Midbrain (tissue), 1 donor: ENCODE results near the gene ARHGAP42.
"Not testable (repeated sequence)": the region's sequence is repeated elsewhere in the genome, so short reads cannot be mapped to it uniquely, and the experiment has no call there.

Experiments
- DNase-seq: peaks from one replicate; lab custom pipeline; 2025; lab: John Stamatoyannopoulos, UW

The ARHGAP42 gene

DNA sequence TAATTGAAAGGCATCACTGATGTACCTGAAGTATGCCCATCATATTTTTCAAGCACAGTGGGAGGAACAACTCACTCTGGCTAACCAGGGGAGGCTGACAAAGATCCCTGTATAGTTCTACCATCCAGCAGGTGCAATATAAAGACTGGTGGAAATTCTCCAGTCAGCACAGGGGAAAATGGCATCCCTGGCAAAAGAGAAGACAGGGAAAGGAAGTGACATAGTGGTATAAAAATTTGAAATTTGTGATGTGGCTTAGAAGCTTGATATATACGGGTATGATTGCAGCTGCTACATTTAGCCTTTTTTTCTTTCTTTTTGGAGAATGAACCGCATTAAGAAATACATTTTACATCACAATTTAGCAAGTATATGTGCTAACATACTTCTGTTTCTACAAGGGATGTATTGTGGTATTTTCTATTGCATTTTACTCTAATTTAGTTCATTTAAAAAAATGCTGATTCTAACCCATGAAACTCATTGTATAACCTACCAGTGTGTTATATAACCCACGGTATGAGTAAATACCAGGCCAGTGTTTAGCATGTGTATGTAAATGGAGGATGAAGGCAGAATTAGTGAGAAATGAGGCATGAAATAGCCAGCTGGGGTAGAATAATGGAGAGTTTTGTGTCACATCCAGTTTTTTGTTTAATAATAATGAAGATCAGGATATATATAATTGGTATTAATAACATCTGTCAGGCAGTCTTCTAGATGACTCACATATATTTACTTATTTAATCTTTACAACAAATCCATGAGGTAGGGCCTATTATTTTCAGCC lies 186.1 kb downstream of the ARHGAP42 start:
- DNase-seq: no peak

DNA sequence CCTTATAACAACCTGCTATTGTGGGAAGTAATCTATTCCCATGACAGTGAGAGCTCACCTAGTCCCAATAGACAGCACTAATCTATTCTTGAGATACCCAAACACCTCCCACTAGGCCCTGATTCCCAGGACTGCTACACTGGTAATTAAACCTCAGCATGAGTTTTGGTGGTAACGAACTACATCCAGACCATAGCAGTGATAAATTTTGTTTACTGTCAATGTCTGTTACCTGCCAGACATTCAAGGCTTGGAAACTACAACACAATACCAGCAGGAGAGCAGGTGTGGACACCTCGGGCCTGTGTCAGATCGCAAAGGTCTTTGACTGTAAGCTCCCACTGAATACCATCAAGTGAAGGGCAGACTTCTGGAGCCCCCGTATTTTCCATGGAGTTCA lies 187.1 kb downstream of the ARHGAP42 start:
- no peak for DNase-seq

DNA sequence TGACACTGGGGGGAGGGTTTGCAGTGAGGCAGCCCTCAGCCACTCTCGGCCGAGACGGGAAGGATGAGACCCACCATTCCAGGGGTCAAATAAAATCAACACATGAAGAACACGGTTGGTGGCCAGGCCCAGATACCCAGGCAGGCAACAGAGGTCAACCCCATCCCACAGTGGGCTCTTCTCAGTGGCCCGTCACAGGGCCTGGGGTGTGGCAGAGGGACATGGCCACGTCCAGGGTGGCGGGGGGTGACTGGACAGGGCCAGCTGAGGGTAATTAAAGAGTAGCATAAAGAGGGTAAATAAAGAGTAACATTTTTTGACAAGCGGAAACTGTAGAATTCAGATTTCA lies 188.4 kb downstream of the ARHGAP42 start:
- DNase-seq: no peak

DNA sequence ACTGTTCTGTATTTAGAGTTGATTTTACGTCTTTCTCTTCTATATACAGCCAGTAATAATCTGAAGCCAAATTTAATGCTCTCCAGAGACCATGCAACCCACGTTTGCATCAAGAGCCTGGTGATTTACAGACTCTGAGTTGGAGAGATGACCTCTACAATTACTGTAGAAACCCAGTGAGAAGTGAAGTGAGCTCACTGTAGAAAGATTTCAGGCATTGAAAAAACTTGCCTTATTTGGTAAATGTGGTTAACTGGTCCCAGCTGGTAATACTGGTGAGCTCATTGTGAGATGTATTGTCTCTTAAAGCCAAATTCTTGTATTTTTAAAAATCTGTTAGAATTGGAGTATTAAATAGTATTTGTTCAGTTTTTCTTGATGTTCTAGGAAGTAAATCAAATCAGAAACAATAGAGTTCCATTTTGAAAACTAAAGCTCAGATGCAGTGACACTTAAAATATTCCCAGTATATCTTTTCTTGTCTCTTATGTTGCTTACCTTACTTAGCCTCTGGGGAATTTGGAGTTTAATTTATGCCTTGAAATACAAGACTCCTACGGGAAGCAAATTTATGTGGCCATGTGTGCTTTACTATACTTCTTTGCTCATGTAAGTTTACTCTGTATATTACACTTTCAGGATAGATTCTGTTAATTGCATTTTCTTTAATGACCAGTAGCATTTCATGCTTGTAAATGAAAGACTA lies 189.9 kb downstream of the ARHGAP42 start:
- DNase-seq: no peak

DNA sequence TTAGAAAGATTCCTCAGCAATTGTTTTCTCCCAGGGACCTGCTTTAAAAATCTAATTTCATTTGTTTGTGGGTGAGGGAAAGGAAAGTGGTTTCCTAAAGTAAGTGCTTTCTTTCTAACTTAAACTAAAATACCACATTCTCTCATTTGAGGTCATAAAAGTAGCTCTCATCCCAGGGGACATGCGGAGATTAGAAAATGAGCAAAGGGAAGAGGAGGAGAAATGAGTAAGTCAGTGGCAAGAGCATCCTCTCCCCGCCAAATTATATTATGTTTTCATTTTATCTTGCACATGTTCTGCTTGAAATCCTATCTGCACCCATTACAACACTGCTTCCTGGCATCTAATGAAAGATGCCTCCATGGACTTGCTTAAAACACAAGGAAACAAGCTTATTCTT lies 191.4 kb downstream of the ARHGAP42 start:
- no peak for DNase-seq

DNA sequence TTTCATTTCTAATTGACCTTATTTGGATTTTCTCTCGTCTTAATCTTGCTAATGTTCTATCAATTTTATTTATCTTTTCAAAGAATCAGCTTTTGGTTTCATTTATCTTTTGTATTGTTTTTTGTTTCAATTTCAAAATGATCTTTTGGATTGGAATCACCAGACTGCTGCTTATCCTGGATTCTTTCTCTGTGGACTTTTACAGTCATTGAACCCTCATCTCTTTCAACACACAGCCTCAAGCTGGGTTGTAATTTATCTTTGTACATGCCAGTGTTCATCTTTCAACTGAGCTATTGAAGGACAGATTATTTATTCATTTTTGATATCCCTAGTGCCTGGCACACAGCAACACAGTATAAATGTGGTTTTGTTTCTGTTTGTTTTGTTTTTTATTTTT lies 195.9 kb downstream of the ARHGAP42 start:
- no peak for DNase-seq

DNA sequence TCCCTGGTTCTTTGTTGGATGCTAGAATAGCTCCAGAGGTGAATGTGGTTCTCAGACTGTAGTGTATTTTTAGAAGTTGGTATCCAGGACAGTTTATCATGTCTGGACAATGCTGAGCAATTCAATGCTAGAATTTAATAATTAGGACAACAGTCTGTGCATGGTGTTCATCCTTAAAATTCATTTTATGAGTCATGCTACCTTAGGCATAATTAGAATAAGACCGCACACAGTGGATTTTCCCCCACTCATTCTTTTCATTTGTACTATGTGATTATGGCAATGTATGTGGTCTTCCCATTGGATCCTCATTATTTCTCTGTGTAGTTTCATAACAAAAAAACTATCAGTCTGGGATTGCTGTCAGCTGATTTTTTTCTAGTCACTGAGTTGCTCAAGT lies 196.7 kb downstream of the ARHGAP42 start:
- no peak for DNase-seq

DNA sequence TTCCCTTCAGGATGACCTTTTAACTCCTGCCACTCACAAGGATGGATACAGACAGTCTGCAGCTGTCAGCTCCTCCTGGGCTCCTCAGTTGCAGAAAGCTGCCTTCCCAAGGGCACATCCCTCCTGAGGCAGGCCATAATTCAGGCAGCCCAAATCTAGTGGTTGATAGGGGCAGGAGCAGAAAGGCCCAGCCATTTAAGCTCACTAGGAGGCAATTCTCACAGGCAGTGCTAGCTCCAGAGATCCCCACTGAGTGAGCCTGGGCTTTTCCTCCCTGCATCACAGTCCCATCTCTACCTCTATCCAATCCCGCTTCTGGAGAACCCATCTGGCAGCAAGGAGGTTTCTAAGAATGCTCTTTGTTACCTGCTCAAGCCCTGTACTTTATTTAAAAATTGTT lies 200.6 kb downstream of the ARHGAP42 start:
- no peak for DNase-seq

DNA sequence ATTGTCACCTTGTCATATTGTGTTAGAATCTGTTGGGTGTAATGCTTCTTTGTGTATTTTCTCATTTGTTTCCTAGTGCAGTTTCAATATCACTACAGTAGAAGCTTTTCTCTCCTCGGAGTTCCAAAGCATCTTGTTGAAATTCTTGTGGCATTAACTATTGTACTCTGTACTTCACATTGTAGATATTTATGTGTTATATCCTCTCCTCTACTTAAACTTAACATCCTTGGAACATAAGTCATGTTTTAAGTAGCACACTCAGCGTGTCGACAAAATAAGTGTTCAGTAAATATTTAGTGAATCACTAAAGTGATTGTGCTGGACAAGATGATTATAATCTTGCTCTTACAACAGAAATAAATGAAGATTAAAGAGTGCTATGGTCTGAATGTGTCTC lies 201.7 kb downstream of the ARHGAP42 start:
- DNase-seq: no peak

DNA sequence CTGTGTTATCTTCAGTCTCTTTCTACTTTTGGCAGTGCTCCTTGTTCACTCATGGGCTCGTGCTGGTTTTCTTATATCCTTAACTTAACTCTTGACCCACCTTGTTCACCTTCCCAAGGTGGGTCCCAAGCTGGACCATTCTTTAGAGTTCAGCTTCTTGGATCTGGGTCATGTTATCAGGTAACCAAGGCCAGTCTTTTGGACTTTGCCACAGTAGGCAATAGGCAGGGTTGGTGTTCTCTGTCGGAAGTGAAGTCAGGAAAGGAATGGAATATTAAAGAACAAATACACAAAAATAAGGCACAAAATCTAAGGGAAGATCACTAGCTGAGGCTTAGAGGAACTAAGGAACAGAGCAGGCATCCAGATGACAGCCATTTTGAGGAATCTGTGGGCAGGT lies 202.7 kb downstream of the ARHGAP42 start:
- no peak for DNase-seq

DNA sequence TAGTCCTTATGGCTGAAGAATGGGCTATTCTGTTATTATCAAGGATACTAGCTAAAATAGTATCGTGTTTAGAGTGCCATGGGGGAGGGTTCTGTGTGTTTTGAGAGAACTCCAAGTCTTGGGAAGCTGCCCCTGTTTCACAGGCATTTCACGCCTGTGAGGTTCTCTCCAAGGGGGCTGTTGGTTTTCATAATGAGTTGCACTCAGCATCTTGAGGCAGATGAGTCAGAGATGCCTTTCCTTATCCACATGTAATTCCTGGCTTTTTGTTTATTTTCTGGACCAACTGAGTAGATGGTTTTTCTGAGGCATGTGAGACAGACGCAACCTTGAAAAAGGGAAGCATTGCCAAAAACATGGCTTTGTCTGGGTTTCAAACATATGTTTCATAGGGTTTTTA lies 203.7 kb downstream of the ARHGAP42 start:
- no peak for DNase-seq

DNA sequence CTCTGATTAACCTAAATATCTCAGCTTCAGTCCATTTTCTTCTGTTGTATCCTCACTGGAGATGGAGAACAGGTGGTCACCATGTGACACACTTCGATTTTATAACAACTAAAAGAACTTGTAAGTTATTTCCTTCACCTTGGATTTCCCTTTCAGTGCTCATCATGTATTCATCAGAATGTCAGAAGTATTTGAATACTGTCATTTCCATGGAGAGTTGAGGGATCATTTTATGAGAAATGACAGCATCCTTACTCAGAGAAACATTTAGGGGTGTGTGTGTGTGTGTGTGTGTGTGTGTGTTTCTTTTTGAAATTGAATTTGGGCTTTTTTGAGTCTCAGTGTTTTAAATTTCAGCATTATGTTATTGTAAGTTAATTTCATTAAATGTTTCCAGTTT lies 205.8 kb downstream of the ARHGAP42 start:
- DNase-seq: no peak

DNA sequence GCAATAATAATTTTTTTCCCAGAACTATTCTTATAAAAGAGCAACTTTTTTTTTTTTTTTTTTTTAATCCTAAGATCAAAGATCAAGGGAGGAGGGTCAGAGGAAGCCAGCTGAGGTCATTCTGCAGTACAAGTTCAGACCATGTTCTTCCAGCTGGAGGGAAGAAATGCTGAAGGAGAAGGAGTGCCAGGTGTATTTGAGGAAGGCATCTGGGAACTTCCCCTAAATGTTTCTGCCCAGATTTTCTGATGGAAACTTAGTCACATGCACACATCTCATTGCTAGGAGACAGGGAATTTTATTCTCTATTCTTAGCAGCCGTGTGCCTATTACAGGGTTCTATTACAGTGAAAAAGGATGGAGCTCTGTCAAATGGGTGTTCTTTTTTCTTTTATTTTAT lies 208.4 kb downstream of the ARHGAP42 start:
- DNase-seq: no peak

DNA sequence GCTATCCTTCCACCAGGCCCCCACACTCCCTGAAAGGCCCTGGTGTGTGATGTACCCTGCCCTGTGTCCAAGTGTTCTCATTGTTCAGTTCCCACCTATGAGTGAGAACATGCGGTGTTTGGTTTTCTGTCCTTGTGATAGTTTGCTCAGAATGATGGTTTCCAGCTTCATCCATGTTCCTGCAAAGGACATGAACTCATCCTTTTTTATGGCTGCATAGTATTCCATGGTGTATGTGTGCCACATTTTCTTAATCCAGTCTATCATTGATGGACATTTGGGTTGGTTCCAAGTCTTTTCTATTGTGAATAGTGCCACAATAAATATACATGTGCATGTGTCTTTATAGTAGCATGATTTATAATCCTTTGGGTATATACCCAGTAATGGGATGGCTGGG lies 208.9 kb downstream of the ARHGAP42 start:
- not testable (repeated sequence) for DNase-seq

DNA sequence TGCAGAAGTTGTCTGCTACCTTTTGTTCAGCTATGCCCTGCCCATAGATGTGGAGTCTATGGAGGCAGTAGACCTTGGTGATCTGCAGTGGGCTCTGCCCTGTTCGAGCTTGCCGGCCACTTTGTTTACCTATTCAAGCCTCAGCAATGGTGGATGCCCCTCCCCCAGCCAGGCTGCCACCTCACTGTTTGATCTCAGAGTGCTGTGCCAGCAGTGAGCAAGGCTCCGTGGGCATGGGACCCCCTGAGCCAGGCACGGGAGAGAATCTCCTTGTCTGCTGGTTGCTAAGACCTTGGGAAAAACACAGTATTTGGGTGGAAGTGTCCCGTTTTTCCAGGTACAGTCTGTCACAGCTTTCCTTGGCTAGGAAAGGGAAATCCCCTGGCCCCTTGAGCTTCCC lies 214.4 kb downstream of the ARHGAP42 start:
- DNase-seq: not testable (repeated sequence)

DNA sequence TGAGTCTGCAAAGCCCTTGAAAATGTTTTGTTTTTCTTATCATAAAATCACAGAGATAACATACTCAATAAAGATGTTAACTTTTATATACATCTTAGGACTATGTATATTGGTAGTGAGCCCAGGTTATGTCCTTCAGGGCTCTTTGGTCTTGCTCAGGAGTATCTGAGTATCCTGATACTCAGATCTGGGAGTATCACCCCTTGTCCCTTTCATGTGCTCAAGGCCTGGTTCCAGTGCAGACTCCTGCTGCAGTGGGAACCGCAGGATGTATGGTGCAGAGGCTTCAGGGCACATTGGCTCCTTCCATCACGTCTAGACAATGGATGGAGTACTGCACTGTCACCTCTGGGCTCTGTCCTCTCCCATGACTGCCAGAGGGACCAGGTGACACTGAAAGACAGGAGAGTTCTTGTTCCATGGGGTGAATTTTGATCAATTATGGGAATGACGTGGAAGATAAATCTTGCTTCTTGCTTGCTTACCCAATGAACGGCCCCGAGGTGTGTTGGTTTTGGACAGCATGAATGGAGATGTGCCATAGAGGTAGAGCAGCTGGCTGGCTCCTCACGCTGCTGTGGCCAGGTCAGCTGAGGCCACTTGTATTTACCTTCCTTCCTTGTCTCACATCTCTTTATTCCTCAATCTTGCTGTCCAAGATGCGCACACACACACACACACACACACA lies 215.5 kb downstream of the ARHGAP42 start:
- DNase-seq: no peak

DNA sequence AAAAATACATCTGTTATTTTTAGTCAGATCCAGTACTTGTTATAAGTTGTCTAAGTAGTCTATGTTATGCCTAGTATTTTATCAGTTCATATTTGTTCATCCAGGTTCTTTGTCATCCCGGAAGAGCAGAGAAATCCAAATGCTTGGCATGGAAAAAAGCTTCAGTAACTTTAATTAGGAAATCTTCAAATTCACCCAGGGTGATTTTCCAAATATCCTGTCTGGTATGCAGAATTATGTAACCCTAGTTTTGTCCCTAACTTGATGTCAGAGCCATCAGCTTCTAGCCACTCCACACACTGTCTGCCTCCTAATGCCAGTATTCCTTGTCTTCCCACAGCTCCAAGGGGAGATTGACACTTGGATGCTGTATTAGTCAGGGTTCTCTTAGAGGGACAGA lies 216.2 kb downstream of the ARHGAP42 start:
- DNase-seq: no peak

DNA sequence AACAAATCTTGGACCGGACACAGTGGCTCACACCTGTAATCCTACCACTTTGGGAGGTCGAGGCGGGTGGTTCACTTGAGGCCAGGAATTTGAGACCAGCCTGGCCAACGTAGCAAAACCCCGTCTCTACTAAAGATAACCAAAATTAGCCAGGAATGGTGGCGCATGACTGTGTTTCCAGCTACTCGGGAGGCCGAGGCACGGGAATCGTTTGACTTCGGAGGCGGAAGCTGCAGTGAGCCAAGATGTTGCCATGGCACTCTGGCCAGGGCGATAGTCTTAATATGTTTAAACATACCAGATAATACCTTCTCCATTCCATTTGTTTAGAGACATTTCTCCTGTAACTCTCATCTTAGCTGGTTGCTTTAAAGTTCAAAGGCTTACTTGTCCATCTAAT lies 218.6 kb downstream of the ARHGAP42 start:
- DNase-seq: no peak

DNA sequence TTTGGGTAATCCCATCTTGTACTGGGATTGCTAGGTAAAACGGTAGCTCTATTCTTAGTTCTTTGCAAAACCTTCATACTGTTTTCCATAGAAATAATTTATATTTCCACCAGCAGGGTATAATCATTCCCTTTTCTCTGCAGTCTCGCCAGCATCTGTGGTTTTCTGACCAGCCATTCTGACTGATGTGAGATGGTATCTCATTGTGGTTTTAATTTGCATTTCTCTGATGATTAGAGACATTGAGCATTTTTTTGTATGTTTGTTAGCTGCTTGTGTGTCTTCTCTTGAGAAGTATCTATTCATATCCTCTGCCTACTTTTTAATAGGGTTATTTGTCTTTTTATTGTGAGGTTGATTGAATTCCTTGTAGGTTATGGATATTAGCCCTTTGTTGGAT lies 221.7 kb downstream of the ARHGAP42 start:
- no peak for DNase-seq

DNA sequence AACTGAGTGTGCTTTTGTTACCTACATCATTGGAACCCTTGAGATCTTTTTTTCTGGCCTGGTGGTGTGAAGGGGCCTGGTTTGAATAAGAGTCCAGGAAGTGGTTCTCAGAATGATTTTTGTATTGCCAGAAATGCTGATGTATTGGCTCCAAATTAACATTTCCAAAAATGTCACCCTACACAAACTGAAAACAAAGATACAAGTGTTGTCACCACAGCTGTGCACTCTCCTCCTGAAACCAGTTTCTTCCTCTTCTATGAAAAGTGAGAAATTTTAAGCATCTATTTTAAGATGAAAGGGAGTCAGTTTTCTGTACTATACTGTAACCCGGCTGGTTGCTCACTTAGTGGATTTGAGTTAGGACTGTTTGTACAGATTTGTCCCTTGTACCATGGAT lies 223.7 kb downstream of the ARHGAP42 start:
- no peak for DNase-seq

DNA sequence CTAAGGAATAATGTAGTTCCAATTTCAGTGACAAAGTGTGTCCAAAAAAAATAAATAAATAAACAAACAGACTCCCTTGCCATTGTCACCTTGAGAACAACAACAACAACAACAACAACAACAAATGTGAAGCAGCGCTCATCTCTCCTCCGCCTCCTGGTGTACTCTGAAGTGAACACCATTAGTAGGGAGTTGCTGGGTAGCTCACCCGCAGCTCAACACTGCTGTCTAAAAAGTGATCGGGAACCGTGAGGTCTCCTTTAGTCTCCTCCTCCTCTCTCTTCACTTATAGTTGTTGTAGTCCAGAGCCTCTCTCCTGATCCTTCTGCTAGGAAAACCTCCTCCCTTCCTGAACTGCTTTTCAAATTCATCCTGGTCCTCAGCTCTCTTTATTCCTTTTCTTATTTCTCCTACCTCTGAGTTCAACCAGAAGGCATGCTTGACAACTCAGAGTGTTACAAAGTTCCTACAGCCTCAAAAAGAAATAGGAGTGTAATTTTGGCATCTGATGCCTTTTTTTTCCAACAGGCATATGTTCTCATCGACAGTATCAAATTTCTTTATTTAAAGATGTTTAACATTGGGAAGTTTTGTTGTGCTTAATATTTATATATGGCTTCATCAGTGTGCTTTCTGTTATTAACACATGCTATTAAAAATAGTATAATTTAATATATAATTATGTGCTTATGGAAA lies 227.5 kb downstream of the ARHGAP42 start:
- no peak for DNase-seq
